ENCODE measurements around the gene GPR160. TPM values are rescaled to one million over a fixed set of nuclear protein-coding genes. Genes with fewer than 3 reads are reported as not detected.
A peak's percentile ranks its signal among the peaks of the same experiment; 100 is the strongest.

GPR160 gene
- total and polyA plus RNA-seq, 9 of the 15 experiments (the other 6 are each of a cell fraction or from before 2014, with no cell fraction given) = 1.3 to 10.5 (median 8.3) TPM

DNA sequence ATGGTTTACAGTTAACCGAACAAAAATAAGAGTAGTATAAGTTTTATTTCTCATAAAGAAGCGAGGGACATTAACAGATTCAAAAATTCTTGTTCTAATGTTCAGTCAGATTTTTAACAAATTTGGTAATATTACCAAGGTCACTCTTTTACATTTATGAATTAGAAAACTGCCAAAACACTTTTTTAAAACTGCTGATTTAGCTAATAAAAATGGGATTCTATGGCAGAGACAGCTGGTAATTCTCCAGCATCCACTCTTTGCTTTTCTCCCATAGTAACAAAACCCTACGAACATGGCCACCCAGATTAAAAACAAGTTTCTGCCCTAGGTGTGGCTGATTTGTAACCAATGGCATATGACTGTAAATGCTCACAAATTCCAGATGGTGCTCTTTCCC lies 71.2 kb downstream of the GPR160 start:
- Histone ChIP-seq H2AFZ (ENCODE audit: low read depth, low read length) (no peak overlapping the region), H3K9me1 (ENCODE audit: control insufficient read depth, insufficient read depth, low read length) (no peaks in the 10 kb centered on the region), H3K4me2 (ENCODE audit: insufficient read depth, low read length) (no peak overlapping the region), H3K9ac (ENCODE audit: insufficient read depth in 1 of 2, low read depth in 2 of 2, low read length in 2 of 2) (no peak overlapping the region), H4K20me1 (replicated peaks; ENCODE audit: control insufficient read depth, insufficient read depth, low read length) (no peaks in the 10 kb centered on the region), H3K27ac (ENCODE audit: extremely low read depth, low read depth, low read length) (no peak overlapping the region), H3K4me3 (no peak overlapping the region), H3K79me2 (ENCODE audit: control insufficient read depth, insufficient read depth, low read length) (no peaks in the 10 kb centered on the region), H3K4me1 (replicated peaks in 1 of 2; ENCODE audit: control insufficient read depth in 2 of 2, insufficient read depth in 2 of 2, low read length in 2 of 2) (no peaks in the 10 kb centered on the region), H3K27me3 (ENCODE audit: control insufficient read depth in 2 of 2, insufficient read depth in 2 of 2, low read length in 2 of 2) (no peaks in the 10 kb centered on the region), H3K9me3 (replicated peaks; ENCODE audit: control insufficient read depth, insufficient read depth, low read depth, low read length) (no peaks in the 10 kb centered on the region), H3K36me3 (ENCODE audit: control insufficient read depth, insufficient read depth, low read length) (peaks cover 38% of the 10 kb centered on the region)
- no TSS peak for BruUV-seq (replicated peaks)
- WGBS (ENCODE audit: insufficient coverage, low coverage, missing lambda C conversion rate) = 80% methylated on average over 3 of the region's 3 CpGs
- TF ChIP-seq MEF2A (IDR thresholded peaks at IDR 0.05; ENCODE audit: control insufficient read depth, low read depth, low read length) = no peak
- peak; percentile 64; the same call in 1 of the 2 replicates for TF ChIP-seq MAFK (IDR thresholded peaks at IDR 0.05; ENCODE audit: low read length)
- peak; percentile 86 for TF ChIP-seq ZNF316 (IDR thresholded peaks at IDR 0.05)
- TF ChIP-seq MAFG (tag; conservative IDR thresholded peaks at IDR 0.05) = peak; percentile 75
- peak; percentile 69 for TF ChIP-seq C11orf30 (IDR thresholded peaks at IDR 0.05; ENCODE audit: low read depth)
- no peak for TF ChIP-seq RB1 (IDR thresholded peaks at IDR 0.05; ENCODE audit: low read depth)
- TF ChIP-seq POU5F1 (IDR thresholded peaks at IDR 0.05; ENCODE audit: borderline replicate concordance, low read depth, low read length, partially characterized antibody) = no peak
- TF ChIP-seq MAFF (IDR thresholded peaks at IDR 0.05; ENCODE audit: low read length) = peak; percentile 70; the same call in 1 of the 2 replicates
- ChIA-PET POLR2A (interaction anchor here (0.7 to 1.3 kb wide), 3 partner anchors 9 to 301 kb away, joined by 3 read pairs; no protein-coding TSS in a partner anchor), CTCF (ENCODE audit: low intra/inter-chr PET ratio) (no interaction called here)
- intact Hi-C loops (cut with micrococcal nuclease) (no loop called here), in situ Hi-C loops (cut with MboI) (no loop called here)
- FAIRE-seq (no peak), ATAC-seq (no peak), DNase-seq (ENCODE audit: extremely low read depth in 1 of 4, low spot score in 3 of 4) (no peak)

Data from K562 (cell line).